Posterior vena cava (tissue), 2 donors: Measurements from ENCODE around the gene CDH2. TPM values are rescaled to one million over a fixed set of nuclear protein-coding genes. Genes with fewer than 3 reads are reported as not detected.

Experiments
- DNase-seq: peaks from one replicate; pipeline ENCODE4 v3.0.0-alpha.2; 2020; ENCODE audit warnings: low spot score
- intact Hi-C, 2 donors: fragments of 100-400 bp; cut with DNase I; formaldehyde crosslinking; loops; one replicate each; pipeline versions ENCODE4 v1.14.1 to v1.14.2; 2022 to 2023
- total RNA-seq, 2 donors: library from RNA; stranded (reverse); fragmentation: NEBNext Ultra II Directional; extraction: Animal tissue kit (Norgen Biotek cat#: 25700); gene quantifications; one replicate each; pipeline ENCODE4 v1.2.1, GENCODE V29; 2021
- donor health status: DM: yes; HTN: yes; CAD: no.
- donor health status: DM: yes; HTN: yes; CAD: no.

The CDH2 gene
- total RNA-seq, 2 donors from 2014 or later, result 6.0 to 12.0 TPM

DNA sequence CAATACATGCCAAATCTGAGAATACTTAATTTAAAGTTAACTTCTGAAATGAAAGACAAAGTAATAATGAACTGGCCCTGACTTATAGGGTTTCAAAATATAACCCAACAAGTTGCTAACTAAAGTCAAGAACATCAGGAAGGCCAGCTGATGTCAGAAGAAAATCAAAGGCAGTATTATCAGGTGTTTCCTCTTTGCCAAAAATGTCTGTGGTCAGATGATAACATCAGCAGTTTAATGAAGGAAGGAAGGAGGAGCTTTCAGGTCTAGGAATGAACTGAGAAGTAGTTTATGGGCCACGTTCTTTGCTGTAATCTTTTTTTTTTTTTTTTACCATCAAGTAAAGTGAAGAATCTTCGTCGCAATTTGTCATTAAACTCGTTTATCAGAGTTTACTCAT is 40.9 kb downstream of the CDH2 start:
- intact Hi-C loops, result no loop called here

DNA sequence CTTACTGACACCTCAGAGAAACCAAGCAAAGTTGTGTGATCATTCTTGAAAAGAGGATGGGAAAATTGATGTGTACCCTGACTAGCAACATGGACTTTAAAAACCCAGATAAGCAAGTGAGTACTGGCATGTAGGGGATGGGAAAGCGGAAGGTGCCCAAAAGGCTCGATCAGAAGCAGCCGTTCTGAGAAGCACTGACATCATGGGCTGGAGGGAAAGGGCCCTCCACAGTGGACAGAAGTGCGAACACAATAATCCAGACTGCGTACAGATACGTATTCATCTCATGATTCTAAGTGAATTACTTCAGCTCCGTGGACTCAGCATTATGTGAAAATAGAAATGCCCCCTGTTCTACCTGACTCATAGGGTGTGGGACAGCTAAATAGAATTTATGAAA is 42.2 kb downstream of the CDH2 start:
- intact Hi-C loops, result no loop called here
- no peak for DNase-seq

More for the DNA sequence above, 40.9 kb downstream of the CDH2 start:
- no peak for DNase-seq

DNA sequence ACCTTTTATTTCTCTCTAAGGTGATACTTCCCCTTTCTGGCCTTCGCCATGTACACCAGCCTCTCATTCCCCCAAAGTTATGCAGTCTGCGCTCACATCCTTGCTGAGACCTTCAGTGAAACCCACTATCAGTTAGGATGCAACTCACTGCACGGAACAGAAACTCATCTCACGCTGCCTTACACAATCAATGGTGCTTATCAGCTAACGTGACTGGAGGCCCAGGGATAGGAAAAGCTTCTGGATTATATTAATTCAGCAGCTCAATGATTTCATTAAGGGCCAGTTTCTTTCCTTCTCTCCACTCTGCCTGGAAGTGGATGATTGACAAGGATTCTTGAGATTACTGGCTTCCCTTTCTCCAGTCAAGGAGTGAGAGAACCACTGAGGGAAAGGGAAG is 44.8 kb downstream of the CDH2 start:
- intact Hi-C loops, result loop anchor here in 1 of 2 donors (2.0 kb wide), 1 partner anchor 47 kb away; no protein-coding TSS in a partner anchor
- no peak for DNase-seq

DNA sequence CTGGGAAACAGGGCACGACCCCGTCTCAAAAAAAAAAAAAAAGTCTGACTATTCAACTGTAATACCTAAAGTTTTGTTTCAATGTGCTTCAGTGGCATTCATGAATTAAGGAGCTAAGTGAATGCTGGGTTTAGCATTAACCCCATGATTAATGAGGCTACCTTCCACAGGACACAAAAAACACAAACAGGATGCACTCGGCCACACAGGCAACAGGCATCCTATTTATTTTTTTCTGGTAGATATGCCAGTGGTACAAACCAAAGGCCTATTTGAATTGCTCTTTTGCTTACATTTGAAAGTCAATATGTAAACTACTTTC is 48.3 kb downstream of the CDH2 start:
- no peak for DNase-seq
- intact Hi-C loops, result no loop called here

DNA sequence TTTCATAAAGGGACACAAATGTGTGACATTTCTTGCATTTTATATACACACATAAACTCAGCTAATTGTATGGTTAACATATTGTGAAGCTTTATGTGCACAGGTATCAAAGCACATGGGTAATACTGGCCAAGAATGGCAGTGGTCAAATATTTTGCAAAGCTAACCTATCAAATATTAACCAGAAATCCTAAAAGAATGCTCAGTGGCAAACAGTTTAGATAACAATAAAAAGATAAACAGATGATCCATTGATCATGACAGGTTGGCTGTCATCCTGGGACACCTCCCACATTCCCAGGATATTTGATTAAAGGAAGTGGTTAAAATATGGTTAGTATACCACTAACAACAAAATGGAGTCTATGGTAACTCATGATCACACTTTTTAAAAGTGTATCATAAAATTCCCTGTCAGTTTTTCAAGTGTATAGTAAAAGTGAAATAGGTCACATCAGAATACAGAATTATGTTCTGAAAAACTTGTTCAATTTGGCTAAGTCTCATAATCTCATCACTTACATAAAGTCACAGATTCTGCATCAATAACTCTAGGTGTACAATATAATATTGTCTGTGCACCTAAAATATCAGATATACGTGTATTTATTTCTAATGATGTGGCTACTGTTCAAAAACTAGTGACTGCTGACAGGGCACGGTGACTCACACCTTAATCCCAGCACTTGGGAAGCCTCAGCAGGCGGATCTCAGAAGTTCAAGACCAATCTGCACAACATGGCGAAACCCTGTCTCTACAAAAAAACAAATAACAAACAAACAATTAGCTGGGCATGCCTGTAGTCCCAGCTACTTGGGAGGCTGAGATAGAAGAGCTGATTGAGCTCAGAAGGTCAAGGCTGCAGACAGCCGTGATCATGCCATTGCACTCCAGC is 48.9 kb downstream of the CDH2 start:
- intact Hi-C loops, result no loop called here
- no peak for DNase-seq

DNA sequence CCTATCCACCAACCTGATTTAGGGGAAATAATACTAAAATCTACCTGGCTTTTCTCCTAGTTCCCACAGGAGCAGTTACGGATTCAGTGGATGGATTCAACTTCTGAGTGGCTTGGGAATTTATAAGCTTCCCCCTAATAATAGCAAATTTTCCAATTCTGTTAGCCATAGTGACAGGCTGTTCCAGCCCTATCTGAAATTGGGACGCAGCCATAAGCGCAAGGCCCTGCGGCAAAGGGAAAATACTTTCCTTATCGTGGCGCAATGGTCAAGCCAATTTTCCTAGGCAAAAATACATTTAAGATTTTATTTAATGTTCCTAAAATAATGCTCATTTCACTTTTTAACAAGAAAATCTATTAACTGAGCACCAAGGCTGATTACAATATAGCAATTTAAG is 49.7 kb downstream of the CDH2 start:
- DNase-seq, result no peak
- intact Hi-C loops, result no loop called here

DNA sequence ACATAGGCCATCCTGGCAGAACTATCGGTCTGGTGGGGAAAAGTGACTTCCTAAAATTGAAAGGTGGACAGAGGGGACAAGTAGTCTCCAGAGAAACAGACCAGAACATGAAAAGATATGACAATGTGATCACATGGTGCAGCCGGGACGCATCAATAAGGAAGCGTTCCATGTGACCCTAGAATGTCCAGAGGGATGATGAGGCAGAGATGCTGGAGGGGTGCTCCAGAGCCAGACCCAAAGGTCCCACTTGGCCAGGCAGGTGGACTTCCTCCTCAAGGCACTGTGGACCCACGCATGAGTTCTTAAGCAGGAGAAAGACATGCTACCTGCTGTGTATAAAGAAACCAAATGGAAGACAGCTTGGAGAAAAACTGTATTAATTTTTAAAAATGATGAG is 50.2 kb downstream of the CDH2 start:
- DNase-seq, result no peak
- intact Hi-C loops, result no loop called here

DNA sequence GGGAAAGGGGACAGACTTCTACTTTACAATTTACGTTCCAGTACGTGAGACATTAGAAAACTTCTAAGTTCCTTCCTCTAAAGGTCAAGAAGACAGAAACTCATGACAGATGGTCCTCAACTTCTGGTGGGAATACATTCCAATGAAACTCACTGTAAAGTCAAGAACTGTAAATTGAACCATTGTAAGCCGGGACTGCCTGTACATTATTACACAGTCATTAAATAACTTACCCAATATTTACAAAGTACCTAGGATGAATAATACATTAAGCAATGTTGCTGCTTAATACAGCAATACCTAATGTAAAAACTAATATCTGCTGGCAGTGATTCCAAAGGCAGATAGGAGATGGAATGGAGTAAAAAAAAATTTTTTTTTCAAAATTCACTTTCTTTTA is 51.9 kb downstream of the CDH2 start:
- no peak for DNase-seq
- intact Hi-C loops, result no loop called here

DNA sequence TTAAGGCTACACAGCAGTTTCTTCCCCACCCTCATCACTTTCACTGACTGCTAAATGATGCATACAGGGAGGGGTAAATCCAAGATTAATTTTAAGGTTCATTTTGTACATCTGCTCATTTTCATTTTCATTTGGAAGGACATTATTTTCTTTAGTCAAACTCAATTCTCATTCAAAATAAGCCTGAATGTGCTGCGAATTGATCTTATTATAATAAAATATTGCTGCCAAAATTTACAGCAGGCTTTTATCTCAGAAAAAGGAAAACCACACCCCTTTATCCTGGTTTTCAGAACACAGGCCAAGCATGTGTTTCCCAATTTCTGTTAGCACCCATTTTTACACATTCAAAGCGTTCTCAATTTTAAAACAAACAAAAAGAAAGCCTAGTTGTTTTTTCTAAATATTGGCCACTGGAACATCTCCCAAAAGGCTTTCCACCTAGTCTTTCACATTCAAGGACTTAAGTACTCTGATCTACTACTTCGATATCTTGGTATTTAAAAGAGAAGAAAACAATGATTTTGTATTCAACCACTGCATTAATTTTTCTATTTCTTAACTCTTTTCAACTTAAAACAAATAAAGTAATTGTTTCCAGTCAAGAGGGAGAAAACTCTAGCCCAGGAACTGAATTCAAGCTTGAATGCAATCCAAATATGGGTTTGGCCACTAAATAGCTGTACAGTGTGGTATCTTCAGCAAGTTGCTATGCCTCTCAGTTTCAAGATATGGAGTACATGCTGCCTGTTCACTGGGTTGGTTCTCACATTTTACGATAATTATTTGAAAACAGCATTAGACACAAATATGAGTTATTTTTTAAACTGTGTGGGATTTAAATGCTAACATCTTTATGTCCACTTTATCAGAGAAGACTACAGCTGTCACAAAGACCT is 52.5 kb downstream of the CDH2 start:
- no peak for DNase-seq
- intact Hi-C loops, result no loop called here

DNA sequence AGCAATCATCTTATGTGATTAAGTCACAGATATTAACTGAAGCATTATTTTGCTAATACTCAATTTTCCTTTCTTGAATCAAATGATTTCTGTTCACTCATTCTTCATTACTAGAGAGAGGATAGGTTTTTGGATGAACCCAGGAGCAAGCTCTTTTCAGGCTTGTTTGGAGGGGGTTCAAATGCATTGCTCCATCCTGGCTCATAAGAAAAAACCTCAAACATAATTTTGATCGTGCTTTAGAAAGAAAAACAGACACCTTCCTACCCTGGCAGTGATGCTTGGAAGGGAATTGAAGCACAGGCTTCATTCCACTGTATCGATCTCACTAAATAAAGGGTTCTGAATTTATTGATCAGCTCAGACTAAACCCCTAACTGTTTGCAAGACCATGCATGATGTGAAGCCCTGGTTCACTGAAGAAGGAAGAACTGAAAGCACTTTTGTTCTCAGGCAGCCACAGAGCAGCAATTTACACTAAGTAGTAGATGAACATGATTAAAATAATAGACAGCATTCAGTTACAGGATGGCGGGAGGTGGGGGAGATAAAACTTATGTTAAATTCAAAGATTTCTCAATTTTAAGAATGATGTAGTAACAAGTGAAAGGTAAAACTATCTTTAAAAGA is 53.4 kb downstream of the CDH2 start:
- intact Hi-C loops, result no loop called here
- DNase-seq, result no peak

DNA sequence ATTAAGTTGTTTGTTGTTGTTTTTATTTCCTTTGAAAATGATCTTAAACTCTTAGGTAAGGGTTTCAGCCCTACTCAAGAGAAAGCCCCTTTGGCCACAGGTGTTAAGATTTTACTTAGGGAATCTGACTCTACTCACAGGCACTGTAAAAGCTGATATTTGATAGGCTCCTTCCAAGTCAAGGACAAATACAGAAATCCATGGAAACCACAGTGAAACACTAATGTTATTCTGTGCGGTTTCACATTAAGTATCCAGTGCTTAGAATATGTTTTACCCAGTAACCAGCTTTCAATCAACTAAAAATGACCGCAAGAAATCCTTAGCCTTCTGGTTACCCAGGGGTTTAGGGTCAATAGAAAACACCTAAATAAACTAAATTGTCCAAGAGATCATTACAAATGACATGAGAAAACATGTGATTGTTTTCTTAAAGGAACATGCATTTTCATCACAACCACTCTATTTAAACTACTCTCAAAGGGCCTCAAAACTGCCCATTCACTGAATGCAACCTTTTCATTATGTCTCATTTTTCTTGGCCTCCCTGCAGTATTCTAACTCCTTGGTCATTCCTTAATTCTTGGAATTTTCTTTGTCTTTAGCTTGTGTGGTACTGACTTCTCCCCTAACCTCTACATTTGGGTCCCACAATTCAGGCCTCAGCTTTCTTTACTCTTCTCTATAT is 56.0 kb downstream of the CDH2 start:
- intact Hi-C loops, result no loop called here
- DNase-seq, result no peak

DNA sequence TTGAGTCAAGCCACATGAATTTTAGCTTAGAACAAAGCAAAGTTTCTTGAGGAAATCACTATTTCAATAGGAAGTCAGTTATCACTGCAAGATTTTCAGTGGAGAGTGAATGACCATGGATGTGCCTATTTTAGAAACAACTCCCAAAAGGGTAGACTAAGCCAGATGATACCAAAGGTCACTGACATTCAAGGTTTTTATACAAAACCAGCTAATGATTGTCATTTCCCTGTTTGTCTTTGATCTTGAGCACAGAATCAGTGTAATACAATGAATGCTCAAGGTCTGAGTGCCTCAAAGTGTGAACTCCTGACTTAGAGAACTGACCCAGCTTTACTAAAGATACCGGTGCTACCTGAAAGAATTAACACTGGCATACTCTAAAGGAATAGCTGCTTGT is 60.5 kb downstream of the CDH2 start:
- no peak for DNase-seq
- intact Hi-C loops, result no loop called here

DNA sequence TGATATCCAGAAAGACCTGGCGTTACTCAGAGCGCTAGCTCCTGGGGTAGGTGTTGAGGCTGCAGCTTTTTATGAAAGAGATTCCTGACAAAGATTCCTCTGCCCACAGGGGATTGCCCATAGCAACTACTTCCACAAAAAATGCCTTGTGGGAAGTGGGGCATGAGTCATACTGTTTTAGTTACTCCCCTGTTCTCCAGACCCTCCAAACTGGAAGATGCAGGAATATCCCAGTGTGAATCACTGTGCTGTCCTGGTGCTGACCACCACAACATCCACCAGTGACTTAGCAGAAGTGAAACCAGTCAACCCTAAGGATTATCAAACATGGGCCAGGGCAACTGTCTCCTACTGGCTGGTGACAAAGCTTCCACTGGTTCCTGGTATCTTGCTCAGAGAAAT is 61.8 kb downstream of the CDH2 start:
- no peak for DNase-seq
- intact Hi-C loops, result no loop called here

DNA sequence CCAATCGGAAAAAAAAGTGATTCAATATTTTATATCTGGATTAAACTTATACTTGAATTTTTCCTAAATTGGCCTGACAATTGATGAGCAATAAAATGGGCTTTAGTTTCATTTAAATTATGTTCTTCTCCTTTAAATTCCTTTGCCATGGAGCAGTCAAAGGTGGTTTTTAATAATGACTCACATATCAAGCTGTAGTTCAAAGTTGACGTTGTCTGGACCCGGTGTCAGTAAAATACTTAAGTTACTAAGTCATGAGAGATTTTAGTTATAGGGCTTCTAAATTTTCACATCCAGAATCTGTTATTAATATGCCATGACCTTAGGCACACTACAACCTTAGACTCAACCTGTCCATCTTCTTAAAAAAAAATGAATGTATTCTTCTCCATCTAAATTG is 62.5 kb downstream of the CDH2 start:
- DNase-seq, result no peak
- intact Hi-C loops, result no loop called here

DNA sequence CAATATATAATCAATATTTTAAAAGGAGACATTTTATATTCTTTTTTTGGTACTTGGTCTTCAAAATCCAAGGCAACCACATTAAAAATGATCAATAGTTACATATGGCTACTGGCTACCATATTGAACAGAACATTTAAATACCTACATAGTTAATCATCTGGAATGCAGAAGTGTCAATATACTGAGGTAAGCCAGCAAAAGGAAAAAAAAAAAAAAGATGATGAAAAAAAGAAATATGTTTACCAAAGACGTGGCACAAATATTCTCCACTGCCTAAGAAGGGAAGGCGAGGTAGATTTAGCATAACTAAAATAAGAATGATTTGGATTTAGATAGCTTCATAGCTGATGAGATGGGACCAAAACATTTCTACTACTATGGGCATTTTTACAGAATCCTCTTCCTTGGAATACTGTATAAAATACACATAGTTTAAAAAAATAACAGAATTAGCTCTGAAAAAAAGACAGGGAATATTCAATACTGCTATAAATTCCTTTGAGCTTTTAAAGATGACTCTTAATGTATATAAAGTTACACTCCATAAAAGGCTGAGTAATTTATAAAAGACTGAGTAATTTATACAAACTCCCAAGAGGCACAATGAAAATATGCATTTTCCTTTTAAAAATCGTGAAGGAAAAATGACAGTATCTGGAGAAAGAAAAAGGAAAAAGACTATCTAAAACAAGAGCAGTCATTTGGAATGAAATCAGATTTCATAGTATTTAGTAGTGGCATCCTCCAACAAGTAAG is 63.5 kb downstream of the CDH2 start:
- intact Hi-C loops, result no loop called here
- DNase-seq, result no peak

DNA sequence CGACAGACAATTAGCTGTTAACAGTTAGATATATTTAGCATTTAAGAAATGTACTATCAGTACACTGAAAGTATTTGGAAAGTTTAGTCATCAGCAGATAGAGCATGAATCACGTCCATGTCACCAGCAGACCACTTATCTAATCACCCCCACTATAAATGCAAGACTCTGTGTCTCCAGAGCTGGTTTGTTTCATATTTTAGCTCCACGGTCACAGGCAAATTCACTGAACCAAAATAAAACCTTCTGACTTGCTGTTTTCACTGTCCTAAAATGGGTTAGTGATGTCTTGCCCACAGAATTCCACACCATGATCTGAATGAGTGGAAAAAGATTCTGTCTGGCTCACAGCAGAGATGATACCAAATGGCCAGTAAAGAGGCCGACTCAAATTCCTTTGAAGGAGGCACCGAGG is 64.9 kb downstream of the CDH2 start:
- intact Hi-C loops, result no loop called here
- no peak for DNase-seq

DNA sequence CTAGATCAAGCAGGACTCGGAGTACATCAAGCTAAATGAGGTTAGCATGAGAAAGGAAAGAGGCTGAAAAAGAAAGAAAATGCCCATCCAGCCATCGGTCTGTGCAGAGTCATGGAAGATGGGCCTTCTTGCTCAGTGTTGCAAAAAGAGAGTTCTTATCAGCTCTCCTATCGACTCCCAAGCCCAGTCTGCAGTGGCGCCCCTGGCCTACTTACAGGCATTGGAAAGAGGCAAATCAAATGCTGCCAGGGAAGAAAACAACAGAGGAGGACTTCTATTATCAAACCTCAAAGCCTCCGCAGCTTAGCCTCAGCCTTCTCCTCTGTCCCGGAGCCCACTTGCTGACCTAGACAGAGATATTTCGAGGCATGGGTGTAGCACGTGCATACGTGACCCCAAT is 66.0 kb downstream of the CDH2 start:
- DNase-seq, result no peak
- intact Hi-C loops, result no loop called here

DNA sequence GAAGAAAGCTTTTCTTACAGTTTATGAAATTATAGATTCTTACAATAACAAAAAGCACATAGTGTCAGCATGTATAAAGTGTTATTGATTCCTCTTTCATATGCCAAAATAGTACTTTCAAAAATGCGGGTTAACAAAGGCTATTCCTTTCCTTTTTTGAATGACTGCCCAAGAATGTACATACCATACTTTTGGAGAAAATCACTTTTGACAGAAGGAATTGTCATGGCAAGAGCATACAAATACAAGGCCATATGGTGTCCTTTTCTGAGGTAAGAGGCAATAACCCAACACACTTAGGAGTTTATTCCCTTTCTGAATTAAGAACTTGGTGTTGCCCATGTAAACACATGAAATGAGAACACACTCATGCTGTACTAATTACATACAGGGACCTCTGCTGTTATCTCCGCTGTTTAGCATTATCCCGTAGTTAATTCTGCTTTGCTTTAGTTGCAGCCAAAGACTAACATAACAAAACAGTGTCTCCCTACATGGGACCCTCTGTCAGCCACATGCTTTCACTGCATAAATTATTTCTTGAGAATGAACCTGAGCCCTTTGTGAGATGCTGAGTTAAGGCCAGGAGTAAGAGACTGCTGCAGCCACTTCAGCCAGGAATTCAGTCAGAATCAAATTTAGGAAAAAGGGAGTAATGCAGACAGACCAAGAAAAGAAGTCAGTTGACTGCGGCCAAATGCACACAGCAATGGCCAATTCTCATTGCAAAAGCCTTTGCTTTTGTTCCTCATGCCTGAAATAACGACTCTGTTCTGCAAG is 67.0 kb downstream of the CDH2 start:
- no peak for DNase-seq
- intact Hi-C loops, result no loop called here
